HG03571 (cell line): Measurements from ENCODE around the gene MYH7B.

Experiments used
- ATAC-seq: cut with Tn5 transposase; IDR thresholded peaks from one replicate; pipeline ENCODE4 v1.9.1; 2021; ENCODE audit not compliant: unreplicated experiment

Gene MYH7B

DNA sequence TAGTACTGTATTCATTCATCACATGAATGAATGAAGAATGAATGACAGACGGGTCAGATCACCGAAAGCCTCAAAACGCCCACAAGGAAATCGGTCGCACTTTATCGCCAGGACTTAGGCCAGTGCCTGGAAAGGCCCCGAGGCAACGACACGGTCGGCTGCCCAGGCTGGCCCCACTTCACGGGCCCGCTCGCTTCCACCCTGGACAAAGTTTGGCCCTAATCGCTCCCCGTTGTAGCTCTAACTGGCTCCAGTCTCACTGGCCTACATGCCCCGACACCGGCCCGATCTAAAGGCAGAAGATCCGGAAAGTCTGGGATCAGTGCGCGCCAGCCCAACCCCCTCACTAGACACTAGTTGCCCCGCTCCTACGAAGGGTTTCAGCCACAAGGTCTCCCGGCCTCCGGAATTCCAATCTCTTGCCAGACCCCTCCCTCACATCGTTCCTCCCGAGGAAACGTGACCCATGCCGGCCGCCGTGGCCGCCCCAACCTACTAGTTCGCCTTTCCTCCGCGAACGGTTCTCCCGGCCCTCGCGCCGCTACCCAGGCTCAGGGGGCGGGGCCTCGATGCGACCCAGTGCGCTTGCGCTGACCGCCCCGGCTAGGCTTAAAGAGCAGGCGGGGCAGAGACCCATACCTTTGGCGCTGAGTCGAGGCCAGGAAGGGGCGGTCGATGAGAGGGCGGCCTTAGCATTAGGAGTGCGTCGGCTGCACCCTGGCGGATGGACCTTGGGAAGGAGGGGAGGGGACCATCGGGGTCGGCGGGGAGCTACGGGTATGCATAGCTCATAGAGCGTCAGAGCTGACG is at the start of gene MYH7B, which contains the start of gene GSS:
Gene MYH7B, plus strand, starts transcription at position 638 of the 810 bp plus-strand sequence. CDS start 22,138 bp downstream, outside the sequence.
Gene GSS, minus strand, starts transcription at position 576 of the 810 bp plus-strand sequence. CDS start 3,954 bp downstream, outside the sequence.
- ATAC-seq, result peak; percentile 81

DNA sequence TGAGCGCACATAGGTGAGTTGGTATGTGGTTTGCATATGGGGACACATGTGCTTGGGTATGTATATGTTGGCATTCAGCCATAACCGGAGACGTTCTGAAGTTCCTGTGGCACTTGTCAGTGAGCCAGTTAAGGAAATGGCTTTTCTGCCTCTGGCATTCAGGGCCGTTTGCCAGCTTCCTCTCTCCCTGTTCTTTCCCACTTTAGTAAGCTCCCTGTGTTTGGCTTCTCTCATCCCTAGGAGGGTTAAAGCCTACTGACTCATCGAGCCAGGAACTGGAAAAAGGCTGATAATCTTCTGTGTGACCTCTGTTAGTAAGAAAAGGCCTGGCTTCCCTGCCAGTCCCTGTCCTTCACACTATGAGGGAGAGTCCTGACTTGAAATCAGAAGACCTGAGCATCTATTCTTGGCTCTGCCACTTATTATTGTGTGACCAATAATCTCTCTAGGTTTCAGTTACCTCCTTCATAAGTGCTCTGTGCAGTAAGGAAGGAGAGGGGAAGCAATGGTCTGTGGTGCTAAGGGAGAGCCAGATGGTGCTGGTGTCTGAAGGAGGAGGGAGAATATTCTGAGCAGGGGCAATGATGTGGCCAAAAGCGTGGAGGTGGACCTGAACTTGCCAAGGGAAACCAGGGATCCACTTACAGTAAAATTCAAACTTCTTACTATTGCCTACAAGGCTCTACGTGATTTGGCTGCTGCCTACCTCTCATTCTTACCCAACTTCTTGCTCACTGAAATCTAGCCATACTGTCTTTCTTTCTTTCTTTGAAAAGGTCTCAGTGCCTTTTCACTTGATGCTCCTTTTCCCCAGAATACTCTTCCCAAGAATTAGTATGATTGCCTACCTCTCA is 47.8 kb upstream of the MYH7B start:
- ATAC-seq, result no peak

DNA sequence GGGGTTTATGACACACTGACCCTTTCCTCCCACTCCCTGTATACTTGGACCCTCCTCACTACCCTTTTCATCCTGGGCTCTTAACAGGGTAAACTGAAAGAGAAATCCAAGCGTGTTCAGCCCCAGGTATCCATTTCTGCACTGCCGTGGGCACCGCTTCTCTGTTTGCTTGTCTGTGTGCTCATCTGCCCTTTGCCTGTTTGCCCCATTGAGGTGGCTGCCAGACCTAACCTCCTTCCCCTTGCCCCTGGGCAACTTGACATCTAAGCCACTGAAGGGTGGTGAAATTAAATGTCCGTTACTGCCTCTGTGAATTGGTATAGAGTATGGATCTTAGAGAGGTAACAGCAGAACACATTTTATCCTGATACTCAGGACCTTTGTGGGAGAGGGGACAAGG is 40.5 kb upstream of the MYH7B start:
- ATAC-seq, result no peak

DNA sequence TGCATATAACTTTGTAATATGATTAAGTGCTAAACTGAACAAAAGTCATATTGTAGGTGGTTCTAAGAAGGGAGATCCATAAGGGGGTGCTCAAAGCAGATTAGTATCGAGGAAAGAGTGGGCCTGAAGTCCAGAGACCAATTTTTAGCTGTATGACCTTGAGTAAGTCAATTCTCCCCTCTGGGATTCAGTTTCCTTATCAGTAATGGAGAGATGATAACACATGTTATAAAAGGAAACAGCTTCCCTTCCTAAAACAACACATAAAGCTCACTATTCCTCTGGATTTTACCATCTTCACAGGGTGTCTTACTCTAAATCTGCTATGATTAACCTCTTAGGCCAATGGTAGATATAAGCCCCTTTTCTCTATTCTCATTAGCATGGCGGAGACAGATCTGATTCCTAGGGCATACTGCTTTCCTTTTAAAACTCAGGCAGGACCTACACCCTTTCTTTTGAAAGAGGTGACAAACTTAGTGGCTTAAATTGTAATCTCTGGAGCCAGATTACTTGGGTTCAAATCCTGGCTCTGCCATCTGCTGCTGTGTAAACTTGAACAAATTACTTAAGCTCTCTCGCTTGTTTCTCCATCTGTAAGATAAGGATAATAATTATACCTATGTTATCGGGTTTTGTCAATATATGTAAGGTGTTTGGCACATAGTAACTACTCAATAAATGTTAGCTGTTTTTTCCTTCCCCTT is 39.8 kb upstream of the MYH7B start:
- ATAC-seq, result no peak

DNA sequence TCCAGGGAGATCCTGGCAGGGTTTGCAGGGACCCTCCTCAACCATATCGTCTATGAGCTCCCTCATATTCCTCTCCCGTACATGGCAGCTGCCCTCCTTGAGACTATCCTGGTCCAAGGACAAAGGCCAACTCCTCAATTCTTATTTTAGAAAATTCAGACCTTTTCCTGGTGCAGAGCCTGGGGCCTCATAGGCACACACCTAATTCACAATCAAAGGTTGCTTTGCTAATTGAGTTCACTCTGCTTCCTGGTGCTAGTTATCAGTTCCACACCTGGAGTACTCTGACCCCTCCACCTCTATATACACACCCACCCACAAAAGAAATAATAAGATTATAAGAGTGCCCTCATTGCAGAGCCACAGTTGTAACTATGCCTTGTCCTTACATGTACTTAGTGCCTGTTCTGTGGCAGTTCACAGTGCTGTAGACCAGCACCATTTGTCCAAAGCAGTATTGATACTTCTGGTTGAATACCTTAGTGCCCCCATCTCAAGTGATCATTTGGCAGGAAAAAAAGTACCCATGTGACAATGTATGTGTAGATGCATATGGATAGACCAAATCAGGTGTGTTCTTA is 38.8 kb upstream of the MYH7B start:
- no peak for ATAC-seq

DNA sequence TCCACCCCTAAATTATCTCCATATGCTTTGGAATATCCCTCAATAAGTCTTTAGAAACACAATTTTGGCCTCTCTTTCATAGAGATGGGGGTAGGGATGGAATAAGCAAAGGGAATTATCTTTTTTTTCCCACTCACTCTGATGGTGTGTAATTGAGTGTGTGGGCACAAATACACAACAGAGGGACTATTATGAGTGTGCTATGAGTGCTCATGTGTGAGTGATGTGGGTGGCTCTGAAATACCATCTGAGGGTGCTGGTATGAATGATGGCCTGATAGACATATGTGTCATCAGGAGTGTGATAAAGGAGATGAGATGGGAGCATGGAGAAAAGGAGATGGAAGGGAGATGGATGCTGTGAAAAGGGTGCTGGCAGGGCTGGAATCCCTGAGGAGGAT is 35.6 kb upstream of the MYH7B start:
- ATAC-seq, result no peak

DNA sequence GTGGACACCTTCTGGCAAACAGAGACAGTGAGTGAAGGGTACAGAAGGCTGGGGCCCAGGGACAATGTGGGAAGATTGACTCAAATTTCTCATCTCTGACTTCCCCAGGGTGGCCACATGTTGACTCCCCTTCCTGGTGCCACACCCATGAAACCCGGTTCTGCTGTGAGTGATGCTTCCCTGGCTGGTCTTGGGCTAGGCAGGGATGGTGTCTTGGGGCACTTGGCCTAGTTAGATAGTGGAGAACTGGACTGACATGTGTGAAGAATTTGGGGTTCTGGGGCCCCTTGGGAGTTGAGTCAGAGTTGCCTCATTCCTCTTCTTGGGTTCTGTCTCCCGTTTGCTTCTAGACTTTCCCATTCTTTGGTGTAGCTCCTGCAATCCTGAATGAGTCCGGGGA is 34.2 kb upstream of the MYH7B start:
- no peak for ATAC-seq

DNA sequence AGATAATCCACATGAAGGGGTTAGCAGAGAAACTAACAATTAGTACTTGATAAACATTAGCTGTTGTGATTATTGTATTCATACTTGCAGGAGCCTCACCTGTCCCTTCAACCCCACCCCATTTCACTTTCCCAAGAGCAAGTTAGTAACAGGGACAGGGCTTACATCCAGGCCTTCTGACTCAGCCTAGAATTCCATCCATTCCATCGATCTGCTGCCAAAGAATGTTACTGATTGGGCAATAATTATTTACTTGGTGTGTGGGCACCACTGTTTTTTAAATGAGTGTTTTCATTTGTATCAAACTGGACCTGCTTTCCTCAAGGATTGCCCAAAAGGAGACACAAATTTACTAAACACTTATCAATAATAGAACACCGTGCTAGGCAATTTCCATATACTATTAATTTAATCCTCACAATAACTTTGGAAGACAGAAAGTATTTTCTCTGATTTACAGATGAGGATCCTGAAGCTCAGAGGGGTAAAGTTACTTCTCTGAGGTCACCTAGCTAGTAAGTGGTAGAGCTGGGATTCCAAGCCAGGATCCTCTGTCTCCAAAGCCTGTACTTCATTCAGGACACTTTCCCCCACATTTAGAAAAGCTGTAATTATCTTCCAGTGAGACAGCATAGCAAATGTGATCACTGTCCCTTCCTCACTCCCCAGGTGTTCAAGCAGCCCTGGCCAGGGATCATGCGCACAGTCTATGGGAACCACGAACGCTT is 32.9 kb upstream of the MYH7B start:
- no peak for ATAC-seq

DNA sequence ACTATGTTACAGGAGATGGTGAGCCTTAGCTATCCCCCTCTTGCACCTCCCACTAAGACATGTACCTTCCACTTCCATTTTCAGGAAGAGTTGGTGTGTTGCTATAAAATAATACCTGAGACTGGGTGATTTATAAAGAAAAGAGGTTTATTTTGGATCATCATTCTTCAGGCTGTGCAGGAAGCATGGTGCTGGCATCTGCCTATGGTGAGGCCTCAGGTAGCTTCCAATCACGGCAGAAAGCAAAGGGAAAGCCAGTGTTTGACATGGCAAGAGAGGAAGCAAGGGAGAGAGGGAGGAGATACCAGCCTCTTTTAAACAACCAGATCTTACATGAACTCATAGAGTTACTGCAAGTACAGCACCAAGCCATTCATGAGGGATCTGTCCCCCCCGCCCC is 32.3 kb upstream of the MYH7B start:
- no peak for ATAC-seq

DNA sequence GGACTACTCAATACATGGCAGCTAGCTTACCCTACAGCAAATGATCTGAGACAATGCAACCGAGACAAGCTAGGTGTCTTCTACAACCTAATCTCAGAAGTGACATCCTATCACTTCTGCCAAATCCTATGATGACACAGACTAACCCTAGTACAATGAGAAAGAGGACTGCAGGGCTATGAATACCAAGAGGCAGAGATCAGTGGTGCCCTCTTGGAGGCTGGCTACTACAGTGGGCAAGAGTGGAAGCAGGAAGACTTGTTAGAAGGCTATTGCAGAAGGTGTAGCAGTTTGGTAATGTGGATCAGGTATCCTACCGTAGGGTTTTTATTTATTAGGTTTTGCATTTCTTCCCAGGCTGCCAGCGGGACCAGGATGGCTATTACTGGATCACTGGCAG is 30.3 kb upstream of the MYH7B start:
- no peak for ATAC-seq

DNA sequence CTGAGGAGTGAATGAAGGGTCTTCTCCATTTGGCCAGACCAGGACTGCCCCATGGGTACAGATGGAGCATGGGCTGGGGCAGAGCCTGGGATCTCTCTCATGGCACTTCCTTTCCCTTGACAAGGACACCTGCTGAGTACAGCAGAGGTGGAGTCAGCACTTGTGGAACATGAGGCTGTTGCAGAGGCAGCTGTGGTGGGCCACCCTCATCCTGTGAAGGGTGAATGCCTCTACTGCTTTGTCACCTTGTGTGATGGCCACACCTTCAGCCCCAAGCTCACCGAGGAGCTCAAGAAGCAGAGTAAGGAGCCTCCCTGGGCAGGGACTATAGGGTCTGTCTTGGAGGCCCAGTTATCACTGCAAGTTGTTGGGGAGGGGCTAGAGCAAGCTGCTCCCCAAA is 29.7 kb upstream of the MYH7B start:
- ATAC-seq, result no peak

DNA sequence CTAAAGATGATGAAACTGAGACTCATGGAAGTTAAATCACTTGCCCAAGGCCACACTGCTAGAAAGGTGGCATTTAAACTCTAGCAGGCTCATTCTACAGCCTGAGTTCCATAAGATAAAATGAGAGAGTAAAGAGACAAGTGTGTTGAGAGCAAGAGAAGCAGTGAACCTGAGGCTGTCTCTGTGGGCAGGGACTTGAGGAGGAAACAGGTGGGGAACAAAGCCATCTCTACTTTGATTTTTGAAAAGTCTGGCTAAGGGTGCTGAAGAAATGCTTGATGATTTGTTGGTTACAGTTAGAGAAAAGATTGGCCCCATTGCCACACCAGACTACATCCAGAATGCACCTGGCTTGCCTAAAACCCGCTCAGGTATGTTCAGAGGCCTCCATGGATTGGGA is 29.1 kb upstream of the MYH7B start:
- ATAC-seq, result no peak

DNA sequence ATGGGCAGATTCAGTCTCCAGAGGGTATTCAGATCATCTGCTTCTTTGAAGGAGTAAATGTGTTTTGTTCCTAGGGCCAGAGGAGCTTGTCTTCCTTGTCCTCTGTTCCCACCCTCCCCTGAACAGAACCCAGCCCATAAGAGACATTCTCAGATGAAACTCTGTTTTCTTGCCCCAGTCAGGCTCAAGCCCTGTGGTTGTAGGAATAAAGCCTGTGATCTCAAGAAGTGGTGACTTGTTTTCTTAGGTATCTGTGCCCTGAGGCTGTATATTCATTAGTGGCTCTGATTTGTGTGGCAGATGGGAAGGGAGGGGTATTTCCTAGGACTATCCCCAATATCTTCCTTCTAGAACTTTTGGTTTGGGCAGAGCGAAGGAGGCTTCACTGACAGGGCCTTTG is 27.9 kb upstream of the MYH7B start:
- no peak for ATAC-seq

DNA sequence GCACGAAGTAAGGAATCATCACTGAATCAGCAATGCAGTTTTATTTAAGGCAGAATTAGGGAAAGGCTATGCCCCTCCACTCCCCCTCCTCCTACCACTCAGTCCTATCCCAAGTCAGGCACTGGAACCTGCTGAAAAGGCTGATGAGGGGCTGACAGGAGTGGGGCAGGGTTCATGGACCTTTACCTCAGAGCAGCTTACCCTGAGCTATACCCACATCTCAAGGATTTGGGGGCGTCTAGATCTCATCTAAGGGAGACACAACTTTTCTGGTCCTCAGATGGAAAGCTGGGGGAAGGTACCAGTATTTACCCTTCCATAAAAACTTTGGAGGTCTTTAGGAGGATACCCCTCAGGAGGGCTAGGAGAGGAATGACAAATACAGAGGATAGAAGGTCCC is 27.3 kb upstream of the MYH7B start:
- no peak for ATAC-seq

DNA sequence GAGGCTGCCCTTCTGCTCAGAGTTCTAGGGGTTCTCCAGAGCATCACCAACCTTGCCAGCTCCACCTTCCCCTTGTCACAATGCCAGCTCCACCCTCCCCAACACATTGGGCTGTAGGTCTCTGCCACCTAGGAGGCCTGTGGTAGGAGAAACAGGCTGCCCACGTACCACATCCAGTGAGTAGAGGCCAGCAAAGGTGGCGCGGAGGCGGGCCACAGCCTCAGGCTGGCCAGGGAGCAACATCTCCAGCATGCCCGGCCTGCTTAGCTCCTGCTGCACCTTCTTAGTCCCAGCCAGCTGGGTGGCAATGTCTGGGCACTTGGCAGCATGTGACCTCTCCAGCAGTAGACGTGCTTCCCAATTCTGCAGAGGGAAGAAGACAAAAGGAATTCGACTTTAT is 23.9 kb upstream of the MYH7B start:
- ATAC-seq, result no peak

DNA sequence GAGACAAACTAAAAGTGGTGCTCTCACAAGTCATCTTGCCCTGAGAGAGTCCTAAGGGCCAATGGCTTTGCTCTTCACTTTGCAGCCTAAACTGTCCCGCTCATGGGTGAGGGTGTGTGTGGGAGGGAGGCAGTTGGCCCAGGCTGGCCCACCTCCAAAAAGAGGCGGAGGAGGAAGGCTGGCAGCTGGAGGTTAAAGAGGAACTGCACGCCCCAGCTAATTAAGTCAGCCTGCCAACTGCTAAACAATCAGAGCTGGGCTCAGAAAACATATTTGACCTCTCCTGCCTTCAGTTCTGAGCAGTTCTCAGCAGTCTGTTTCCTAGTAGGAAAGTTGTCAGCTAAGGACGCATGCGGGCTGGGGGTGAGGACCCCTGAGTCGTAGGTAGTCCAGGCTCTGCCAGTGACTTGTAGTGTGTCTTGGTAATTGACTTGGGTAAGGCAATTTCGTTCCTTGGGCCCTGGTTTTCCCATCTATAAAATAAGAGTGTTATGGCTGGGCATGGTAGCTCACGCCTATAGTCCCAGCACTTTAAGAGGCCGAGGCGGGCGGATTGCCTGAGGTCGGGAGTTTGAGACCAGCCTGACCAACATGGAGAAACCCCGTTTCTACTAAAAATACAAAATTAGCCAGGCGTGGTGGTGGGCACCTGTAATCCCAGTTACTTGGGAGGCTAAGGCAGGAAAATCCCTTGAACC is 17.1 kb upstream of the MYH7B start:
- ATAC-seq, result no peak

DNA sequence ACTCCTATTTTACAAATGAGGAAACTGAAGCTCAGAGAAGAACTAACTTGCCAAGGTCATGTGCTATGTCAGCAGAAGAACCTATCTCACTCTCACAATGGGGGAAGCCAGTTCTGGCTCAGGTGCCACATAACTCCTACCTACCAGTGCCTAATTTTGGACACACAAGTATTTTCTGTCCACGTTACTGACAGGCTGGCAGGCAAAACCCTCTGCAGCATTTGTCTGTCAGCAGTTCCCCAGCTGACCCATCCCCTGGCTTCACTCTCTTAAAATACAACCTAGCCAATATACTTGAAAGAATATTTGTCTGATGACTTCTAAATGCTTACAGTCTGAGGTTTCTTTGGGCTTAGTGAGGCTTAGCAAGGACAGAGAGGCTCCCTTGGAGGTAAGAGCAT is 15.6 kb upstream of the MYH7B start:
- no peak for ATAC-seq

DNA sequence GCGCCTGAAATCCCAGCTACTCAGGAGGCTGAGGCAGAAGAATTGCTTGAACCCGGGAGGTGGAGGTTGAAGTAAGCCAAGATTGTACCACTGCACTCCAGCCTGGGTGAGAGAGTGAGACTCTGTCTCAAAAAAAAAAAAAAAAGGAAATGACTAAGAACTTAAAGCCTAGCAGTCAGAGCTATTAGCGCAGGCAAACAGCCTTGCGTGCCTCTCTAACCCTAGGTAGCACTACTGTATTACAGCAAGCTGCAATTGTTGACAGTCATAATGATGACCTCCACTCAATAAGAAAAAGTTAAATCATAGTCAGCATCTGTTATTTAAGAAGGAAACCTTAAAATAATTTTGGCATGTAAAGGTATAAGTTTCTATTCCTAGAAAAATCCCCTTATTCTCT is 14.4 kb upstream of the MYH7B start:
- ATAC-seq, result no peak

DNA sequence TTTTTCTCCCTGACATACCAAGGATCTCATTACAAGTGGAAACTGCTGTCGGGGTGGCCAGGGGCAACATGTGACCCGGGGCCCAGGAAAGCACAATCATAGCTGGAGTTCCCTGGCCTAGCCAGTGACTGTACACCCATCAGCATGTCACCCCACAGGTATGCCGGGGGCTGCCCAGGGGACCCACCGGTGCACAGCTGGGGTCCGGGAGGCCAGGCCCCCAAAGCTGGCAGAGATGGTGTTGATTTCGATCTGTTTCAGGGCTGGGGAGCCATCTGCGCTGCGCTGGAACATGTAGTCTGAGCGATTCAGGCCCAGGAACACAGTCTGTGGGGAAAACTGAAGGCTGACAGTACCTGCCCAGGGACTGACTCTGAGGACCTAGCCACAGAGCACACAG is 13.4 kb upstream of the MYH7B start:
- no peak for ATAC-seq
